ENCODE results near the gene ARHGAP4. TPM values are rescaled to one million over a fixed set of nuclear protein-coding genes. Genes with fewer than 3 reads are reported as not detected.

The ARHGAP4 gene
- total and polyA plus RNA-seq, 10 of the 15 experiments (the other 5 are each of a cell fraction or from before 2014, with no cell fraction given), result 0.71 to 120 (median 44.3) TPM

DNA sequence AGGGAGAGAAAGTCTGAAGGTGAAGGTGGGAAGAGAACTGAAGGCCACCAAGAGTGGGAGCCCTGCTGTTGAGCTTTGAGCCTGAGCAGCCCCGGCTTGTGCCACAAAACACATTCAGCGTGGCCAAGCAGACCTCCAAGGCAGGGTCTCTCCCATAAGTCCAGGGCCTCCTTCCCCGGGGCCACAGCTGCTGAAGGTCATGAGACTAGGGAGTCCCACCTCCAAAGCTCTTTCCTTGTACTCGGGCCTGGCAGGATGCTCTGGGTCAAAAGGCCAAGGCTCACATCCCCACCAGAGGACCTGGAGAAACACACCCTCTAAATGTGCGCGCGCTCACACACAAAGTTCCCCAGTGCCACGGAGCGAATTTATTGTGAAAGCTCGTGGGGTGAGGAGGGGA lies 3.5 kb upstream of the ARHGAP4 start:
- intact Hi-C loops (cut with micrococcal nuclease; ENCODE audit: unreplicated experiment) (loop anchor here (5.0 kb wide), 2 partner anchors 207 to 443 kb away; partner anchors contain the start of genes ABCD1, BCAP31 and FLNA), in situ Hi-C loops (cut with MboI) (loop anchor here (10.0 kb wide), 1 partner anchor 55 kb away; no protein-coding TSS in a partner anchor)
- FAIRE-seq (no peak), DNase-seq (ENCODE audit: low read depth, low spot score) (no peak), ATAC-seq (no peak)
- H3K79me2 ChIP-seq (ENCODE audit: control insufficient read depth, insufficient read depth, low read length), result peaks cover 30% of the 10 kb centered on the region
- no TSS peak for BruUV-seq (replicated peaks)
- ChIA-PET SMC1A (ENCODE audit: uncharacterized antibody, unreplicated experiment) (interaction anchor here (1.7 kb wide), 1 partner anchor 39 kb away, joined by 4 read pairs; no protein-coding TSS in a partner anchor), RAD21 (ENCODE audit: unreplicated experiment) (no interaction called here), POLR2A (interaction anchor here (0.5 to 5.8 kb wide), 4 partner anchors 18 to 135 kb away, joined by 3 to 68 read pairs (median 5); partner anchors contain the start of genes HCFC1, IDH3G, SSR4 and TMEM187), CTCF (interaction anchor here (1.8 to 8.7 kb wide), 2 partner anchors 18 to 166 kb away, joined by 5 to 172 read pairs; partner anchors contain the start of genes PLXNB3 and RENBP)
- H3K27me3 ChIP-seq (replicated peaks in 1 of 2; ENCODE audit: control insufficient read depth in 2 of 2, insufficient read depth in 2 of 2, low read length in 1 of 2), result no peaks in the 10 kb centered on the region
- no peaks in the 10 kb centered on the region for H4K20me1 ChIP-seq (ENCODE audit: control insufficient read depth, insufficient read depth)
- H3K4me3 ChIP-seq, result no peak overlapping the region; the same call in 1 of the 2 replicates
- 93% methylated on average over 10 of the region's 10 CpGs for WGBS (ENCODE audit: insufficient coverage, insufficient replicate concordance, low lambda C conversion rate, missing lambda C conversion rate)
- no peaks in the 10 kb centered on the region; the same call in 1 of the 2 replicates for H3K4me1 ChIP-seq (ENCODE audit: control insufficient read depth, insufficient read depth, low read length)
- H3K36me3 ChIP-seq (ENCODE audit: control insufficient read depth in 2 of 2, insufficient read depth in 2 of 2, low read length in 1 of 2), result peaks cover 0 to 2% of the 10 kb centered on the region in 2 experiments; a peak in 3 of 4 replicates
- H3K9me3 ChIP-seq (replicated peaks; ENCODE audit: control insufficient read depth, insufficient read depth, low read length), result no peaks in the 10 kb centered on the region; the same call in 2 of the 3 replicates
- no peak overlapping the region for H2AFZ ChIP-seq (ENCODE audit: control insufficient read depth, low read depth, low read length)
- 0 out of 2 replicates have a peak overlapping the region, but pooled peaks have one; percentile 68 for H3K4me2 ChIP-seq (ENCODE audit: control insufficient read depth, insufficient read depth)
- H3K9ac ChIP-seq (ENCODE audit: control insufficient read depth, insufficient read depth, low read length), result no peak overlapping the region
- H3K27ac ChIP-seq (ENCODE audit: control insufficient read depth, insufficient read depth), result 0 out of 2 replicates have a peak overlapping the region, but pooled peaks have one; percentile 50
- TF ChIP-seq, protein P1, sequence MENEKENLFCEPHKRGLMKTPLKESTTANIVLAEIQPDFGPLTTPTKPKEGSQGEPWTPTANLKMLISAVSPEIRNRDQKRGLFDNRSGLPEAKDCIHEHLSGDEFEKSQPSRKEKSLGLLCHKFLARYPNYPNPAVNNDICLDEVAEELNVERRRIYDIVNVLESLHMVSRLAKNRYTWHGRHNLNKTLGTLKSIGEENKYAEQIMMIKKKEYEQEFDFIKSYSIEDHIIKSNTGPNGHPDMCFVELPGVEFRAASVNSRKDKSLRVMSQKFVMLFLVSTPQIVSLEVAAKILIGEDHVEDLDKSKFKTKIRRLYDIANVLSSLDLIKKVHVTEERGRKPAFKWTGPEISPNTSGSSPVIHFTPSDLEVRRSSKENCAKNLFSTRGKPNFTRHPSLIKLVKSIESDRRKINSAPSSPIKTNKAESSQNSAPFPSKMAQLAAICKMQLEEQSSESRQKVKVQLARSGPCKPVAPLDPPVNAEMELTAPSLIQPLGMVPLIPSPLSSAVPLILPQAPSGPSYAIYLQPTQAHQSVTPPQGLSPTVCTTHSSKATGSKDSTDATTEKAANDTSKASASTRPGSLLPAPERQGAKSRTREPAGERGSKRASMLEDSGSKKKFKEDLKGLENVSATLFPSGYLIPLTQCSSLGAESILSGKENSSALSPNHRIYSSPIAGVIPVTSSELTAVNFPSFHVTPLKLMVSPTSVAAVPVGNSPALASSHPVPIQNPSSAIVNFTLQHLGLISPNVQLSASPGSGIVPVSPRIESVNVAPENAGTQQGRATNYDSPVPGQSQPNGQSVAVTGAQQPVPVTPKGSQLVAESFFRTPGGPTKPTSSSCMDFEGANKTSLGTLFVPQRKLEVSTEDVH (IDR thresholded peaks at IDR 0.05; ENCODE audit: low read depth, partially characterized antibody), result no peak
- TF ChIP-seq GATAD2B (conservative IDR thresholded peaks at IDR 0.05; ENCODE audit: low read depth) (no peak), RAD51 (IDR thresholded peaks at IDR 0.05) (no peak), GABPA (IDR thresholded peaks at IDR 0.05; ENCODE audit: low read depth) (no peak), SMAD5 (IDR thresholded peaks at IDR 0.05; ENCODE audit: low read depth) (no peak), ZNF24 (IDR thresholded peaks at IDR 0.05) (no peak), HDAC2 (IDR thresholded peaks at IDR 0.05) (no peak), JUNB (IDR thresholded peaks at IDR 0.05) (no peak), CREB1 (IDR thresholded peaks at IDR 0.05; ENCODE audit: low read depth) (no peak)
- TF ChIP-seq, protein P2, sequence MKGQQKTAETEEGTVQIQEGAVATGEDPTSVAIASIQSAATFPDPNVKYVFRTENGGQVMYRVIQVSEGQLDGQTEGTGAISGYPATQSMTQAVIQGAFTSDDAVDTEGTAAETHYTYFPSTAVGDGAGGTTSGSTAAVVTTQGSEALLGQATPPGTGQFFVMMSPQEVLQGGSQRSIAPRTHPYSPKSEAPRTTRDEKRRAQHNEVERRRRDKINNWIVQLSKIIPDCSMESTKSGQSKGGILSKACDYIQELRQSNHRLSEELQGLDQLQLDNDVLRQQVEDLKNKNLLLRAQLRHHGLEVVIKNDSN (IDR thresholded peaks at IDR 0.05; ENCODE audit: borderline replicate concordance, extremely low read length, insufficient read depth, low read depth, low read length), result no peak
- TF ChIP-seq, protein P3, sequence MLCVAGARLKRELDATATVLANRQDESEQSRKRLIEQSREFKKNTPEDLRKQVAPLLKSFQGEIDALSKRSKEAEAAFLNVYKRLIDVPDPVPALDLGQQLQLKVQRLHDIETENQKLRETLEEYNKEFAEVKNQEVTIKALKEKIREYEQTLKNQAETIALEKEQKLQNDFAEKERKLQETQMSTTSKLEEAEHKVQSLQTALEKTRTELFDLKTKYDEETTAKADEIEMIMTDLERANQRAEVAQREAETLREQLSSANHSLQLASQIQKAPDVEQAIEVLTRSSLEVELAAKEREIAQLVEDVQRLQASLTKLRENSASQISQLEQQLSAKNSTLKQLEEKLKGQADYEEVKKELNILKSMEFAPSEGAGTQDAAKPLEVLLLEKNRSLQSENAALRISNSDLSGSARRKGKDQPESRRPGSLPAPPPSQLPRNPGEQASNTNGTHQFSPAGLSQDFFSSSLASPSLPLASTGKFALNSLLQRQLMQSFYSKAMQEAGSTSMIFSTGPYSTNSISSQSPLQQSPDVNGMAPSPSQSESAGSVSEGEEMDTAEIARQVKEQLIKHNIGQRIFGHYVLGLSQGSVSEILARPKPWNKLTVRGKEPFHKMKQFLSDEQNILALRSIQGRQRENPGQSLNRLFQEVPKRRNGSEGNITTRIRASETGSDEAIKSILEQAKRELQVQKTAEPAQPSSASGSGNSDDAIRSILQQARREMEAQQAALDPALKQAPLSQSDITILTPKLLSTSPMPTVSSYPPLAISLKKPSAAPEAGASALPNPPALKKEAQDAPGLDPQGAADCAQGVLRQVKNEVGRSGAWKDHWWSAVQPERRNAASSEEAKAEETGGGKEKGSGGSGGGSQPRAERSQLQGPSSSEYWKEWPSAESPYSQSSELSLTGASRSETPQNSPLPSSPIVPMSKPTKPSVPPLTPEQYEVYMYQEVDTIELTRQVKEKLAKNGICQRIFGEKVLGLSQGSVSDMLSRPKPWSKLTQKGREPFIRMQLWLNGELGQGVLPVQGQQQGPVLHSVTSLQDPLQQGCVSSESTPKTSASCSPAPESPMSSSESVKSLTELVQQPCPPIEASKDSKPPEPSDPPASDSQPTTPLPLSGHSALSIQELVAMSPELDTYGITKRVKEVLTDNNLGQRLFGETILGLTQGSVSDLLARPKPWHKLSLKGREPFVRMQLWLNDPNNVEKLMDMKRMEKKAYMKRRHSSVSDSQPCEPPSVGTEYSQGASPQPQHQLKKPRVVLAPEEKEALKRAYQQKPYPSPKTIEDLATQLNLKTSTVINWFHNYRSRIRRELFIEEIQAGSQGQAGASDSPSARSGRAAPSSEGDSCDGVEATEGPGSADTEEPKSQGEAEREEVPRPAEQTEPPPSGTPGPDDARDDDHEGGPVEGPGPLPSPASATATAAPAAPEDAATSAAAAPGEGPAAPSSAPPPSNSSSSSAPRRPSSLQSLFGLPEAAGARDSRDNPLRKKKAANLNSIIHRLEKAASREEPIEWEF (IDR thresholded peaks at IDR 0.05; ENCODE audit: insufficient replicate concordance, low read depth, low read length), result no peak

Measured in GM12878 (cell line).